Panc1 (cell line): Measurements from ENCODE around the gene SERHL2. TPM values are rescaled to one million over a fixed set of nuclear protein-coding genes. Genes with fewer than 3 reads are reported as not detected.

Experiments
- ATAC-seq: fragments of 200-7000 bp; cut with Tn5 transposase; 2 replicates; pipeline ENCODE4 v1.9.1; 2020; ENCODE audit warnings: mild to moderate bottlenecking, moderate library complexity
- BruUV-seq: library from RNA; stranded (reverse); fragments of 400-500 nt; replicated peaks from 2 replicates; lab custom pipeline; 2021; lab: Mats Ljungman, UMichigan
- CTCF ChIA-PET: fragments of 300-600 bp; sonication (Branson Sonifier 250); formaldehyde crosslinking; loops from one replicate; lab custom pipeline; 2022; ENCODE audit warnings: antibody characterized with exemption; lab: Charles Lee
- POLR2A ChIA-PET: fragments of 300-600 bp; sonication (Branson Sonifier 250); formaldehyde crosslinking; loops from one replicate; lab custom pipeline; 2022; ENCODE audit warnings: antibody characterized with exemption; lab: Charles Lee
- DNase-seq: peaks from one replicate; pipeline ENCODE4 v3.0.0-alpha.2; 2010; ENCODE audit warnings: low read depth, low spot score
- H3K27ac ChIP-seq: 2 replicates; pipeline ENCODE4 v1.5.1; 2011; ENCODE audit warnings: mild to moderate bottlenecking, low read length, inconsistent platforms
- H3K27me3 ChIP-seq: fragments of 200-500 bp; sonication (Bioruptor generic); 2 replicates; pipeline ENCODE4 v1.6.0; 2014; ENCODE audit warnings: low read length, inconsistent platforms; ENCODE audit not compliant: control insufficient read depth, insufficient read depth
- H3K36me3 ChIP-seq: fragments of 200-500 bp; sonication (Bioruptor generic); 2 replicates; pipeline ENCODE4 v1.5.1; 2014; ENCODE audit warnings: inconsistent platforms, mild to moderate bottlenecking, low read length, moderate library complexity; ENCODE audit not compliant: control insufficient read depth, insufficient read depth
- H3K4me1 ChIP-seq: 2 replicates; pipeline ENCODE4 v1.5.1; 2011; ENCODE audit warnings: inconsistent platforms, mild to moderate bottlenecking, low read length, moderate library complexity; ENCODE audit not compliant: control insufficient read depth, insufficient read depth
- H3K4me3 ChIP-seq, 2 experiments: 2 replicates each; pipeline ENCODE4 v1.5.1; 2011 to 2012; ENCODE audit warnings: low read depth in 2 of 2, low read length in 2 of 2, mild to moderate bottlenecking in 2 of 2, inconsistent platforms in 1 of 2, moderate library complexity in 1 of 2
- H3K9me3 ChIP-seq: fragments of 200-500 bp; sonication (Bioruptor generic); 2 replicates; pipeline ENCODE4 v1.5.1; 2014; ENCODE audit warnings: low read depth, mild to moderate bottlenecking, inconsistent platforms, low read length, moderate library complexity; ENCODE audit not compliant: control insufficient read depth, insufficient read depth
- POLR2AphosphoS5 ChIP-seq: IDR thresholded peaks from 2 replicates; pipeline ENCODE4 v1.6.1; 2012; ENCODE audit warnings: mild to moderate bottlenecking, low read depth, low read length, moderate library complexity
- SIN3A ChIP-seq: IDR thresholded peaks from 2 replicates; pipeline ENCODE4 v1.6.1; 2012; ENCODE audit warnings: low read depth, mild to moderate bottlenecking, low read length, moderate library complexity, borderline replicate concordance; ENCODE audit not compliant: insufficient read depth
- TCF7L2 ChIP-seq: IDR thresholded peaks from 2 replicates; pipeline ENCODE4 v1.6.1; 2011; ENCODE audit warnings: mild to moderate bottlenecking, low read depth, low read length, inconsistent platforms
- in situ Hi-C: cut with HindIII; loops from 2 replicates; pipeline ENCODE4 v1.10.0; 2016; ENCODE audit warnings: low sequenced_read_pairs, low pct_unique_long_range_greater_than_20kb
- intact Hi-C: fragments of 100-400 bp; cut with micrococcal nuclease; formaldehyde crosslinking; loops from one replicate; pipeline ENCODE4 v1.10.0; 2022; ENCODE audit not compliant: unreplicated experiment
- total RNA-seq: library from RNA; stranded (reverse); gene quantifications from one replicate; pipeline ENCODE4 v1.2.1, GENCODE V29; 2021; ENCODE audit not compliant: unreplicated experiment
- TF ChIP-seq, protein P1 (sequence below), 2 experiments: IDR thresholded peaks; 2 replicates each; pipeline ENCODE4 v1.6.1; 2011 to 2012; ENCODE audit warnings: low read depth in 2 of 2, control low read depth in 1 of 2, low read length in 1 of 2, mild to moderate bottlenecking in 1 of 2, moderate library complexity in 1 of 2; ENCODE audit not compliant: insufficient read depth in 1 of 2
- TF ChIP-seq, protein P2 (sequence below): fragments of 450-650 bp; IDR thresholded peaks from 2 replicates; pipeline ENCODE4 v1.5.1; 2017; ENCODE audit warnings: mild to moderate bottlenecking

The SERHL2 gene
- total RNA-seq, 1 experiment from 2014 or later = 1.6 TPM

DNA sequence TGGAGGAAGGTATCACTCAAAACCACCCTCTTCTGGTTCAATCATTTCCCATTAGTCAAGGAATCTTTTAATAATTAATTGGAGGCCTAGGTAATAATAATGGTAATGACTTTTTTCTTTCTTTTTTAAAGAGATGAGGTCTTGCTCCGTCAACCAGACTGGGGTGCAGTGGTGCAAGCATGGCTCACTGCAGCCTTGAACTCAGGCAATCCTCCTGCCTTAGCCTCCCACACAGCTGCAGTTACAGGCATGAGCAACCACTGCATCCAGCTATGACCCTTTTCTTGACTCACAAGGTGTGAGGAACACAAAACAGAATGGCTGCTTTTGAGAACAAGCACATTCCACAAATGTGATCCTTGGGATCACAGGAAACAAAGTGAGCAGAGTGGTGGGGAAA, 57.3 kb downstream of the SERHL2 start:
- in situ Hi-C loops (no loop called here), intact Hi-C loops (no loop called here)
- Histone ChIP-seq H3K27me3 (no peaks in the 10 kb centered on the region), H3K9me3 (no peaks in the 10 kb centered on the region), H3K36me3 (no peaks in the 10 kb centered on the region; the same call in none of the 2 replicates), H3K4me3 (no peak overlapping the region), H3K27ac (no peak overlapping the region), H3K4me1 (peaks cover 38% of the 10 kb centered on the region)
- ATAC-seq (no peak), DNase-seq (no peak)
- BruUV-seq = no TSS peak
- ChIA-PET POLR2A (interaction anchor here (0.6 kb wide), 1 partner anchor 14 kb away, joined by 8 read pairs; no protein-coding TSS in a partner anchor), CTCF (no interaction called here)
- no peak for TF ChIP-seq TCF7L2
- no peak for TF ChIP-seq SIN3A
- TF ChIP-seq, protein P1, sequence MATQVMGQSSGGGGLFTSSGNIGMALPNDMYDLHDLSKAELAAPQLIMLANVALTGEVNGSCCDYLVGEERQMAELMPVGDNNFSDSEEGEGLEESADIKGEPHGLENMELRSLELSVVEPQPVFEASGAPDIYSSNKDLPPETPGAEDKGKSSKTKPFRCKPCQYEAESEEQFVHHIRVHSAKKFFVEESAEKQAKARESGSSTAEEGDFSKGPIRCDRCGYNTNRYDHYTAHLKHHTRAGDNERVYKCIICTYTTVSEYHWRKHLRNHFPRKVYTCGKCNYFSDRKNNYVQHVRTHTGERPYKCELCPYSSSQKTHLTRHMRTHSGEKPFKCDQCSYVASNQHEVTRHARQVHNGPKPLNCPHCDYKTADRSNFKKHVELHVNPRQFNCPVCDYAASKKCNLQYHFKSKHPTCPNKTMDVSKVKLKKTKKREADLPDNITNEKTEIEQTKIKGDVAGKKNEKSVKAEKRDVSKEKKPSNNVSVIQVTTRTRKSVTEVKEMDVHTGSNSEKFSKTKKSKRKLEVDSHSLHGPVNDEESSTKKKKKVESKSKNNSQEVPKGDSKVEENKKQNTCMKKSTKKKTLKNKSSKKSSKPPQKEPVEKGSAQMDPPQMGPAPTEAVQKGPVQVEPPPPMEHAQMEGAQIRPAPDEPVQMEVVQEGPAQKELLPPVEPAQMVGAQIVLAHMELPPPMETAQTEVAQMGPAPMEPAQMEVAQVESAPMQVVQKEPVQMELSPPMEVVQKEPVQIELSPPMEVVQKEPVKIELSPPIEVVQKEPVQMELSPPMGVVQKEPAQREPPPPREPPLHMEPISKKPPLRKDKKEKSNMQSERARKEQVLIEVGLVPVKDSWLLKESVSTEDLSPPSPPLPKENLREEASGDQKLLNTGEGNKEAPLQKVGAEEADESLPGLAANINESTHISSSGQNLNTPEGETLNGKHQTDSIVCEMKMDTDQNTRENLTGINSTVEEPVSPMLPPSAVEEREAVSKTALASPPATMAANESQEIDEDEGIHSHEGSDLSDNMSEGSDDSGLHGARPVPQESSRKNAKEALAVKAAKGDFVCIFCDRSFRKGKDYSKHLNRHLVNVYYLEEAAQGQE (IDR thresholded peaks at IDR 0.05; ENCODE audit: insufficient read depth in 1 of 2, low read depth in 2 of 2, low read length in 1 of 2) = no peak
- TF ChIP-seq, protein P2, sequence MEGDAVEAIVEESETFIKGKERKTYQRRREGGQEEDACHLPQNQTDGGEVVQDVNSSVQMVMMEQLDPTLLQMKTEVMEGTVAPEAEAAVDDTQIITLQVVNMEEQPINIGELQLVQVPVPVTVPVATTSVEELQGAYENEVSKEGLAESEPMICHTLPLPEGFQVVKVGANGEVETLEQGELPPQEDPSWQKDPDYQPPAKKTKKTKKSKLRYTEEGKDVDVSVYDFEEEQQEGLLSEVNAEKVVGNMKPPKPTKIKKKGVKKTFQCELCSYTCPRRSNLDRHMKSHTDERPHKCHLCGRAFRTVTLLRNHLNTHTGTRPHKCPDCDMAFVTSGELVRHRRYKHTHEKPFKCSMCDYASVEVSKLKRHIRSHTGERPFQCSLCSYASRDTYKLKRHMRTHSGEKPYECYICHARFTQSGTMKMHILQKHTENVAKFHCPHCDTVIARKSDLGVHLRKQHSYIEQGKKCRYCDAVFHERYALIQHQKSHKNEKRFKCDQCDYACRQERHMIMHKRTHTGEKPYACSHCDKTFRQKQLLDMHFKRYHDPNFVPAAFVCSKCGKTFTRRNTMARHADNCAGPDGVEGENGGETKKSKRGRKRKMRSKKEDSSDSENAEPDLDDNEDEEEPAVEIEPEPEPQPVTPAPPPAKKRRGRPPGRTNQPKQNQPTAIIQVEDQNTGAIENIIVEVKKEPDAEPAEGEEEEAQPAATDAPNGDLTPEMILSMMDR = no peak
- no peak for TF ChIP-seq POLR2AphosphoS5

DNA sequence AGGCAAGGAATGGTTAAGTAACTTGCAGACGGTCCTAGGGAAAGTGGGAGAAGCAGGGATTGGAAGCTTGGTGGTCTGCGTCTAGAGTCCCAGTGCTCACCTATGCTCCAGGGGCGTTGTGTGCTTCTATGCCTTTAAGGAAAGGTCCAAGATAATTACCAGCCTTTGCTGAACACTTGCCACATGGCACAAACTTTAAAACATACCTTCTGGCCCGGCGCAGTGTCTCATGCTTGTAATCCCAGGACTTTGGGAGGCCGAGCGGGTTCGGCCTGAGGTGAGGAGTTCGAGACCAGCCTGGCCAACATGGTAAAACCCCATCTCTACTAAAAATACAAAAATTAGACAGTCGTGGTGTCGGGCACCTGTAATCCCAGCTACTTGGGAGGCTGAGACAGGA, 58.6 kb downstream of the SERHL2 start:
- no peak for TF ChIP-seq TCF7L2
- TF ChIP-seq, protein P1 (IDR thresholded peaks at IDR 0.05; ENCODE audit: insufficient read depth in 1 of 2, low read depth in 2 of 2, low read length in 1 of 2) = no peak
- TF ChIP-seq SIN3A = no peak
- TF ChIP-seq POLR2AphosphoS5 = no peak
- TF ChIP-seq, protein P2 = no peak
- Histone ChIP-seq H3K9me3 (no peaks in the 10 kb centered on the region), H3K4me1 (peaks cover 40% of the 10 kb centered on the region), H3K27me3 (no peaks in the 10 kb centered on the region), H3K4me3 (no peak overlapping the region), H3K27ac (no peak overlapping the region), H3K36me3 (no peaks in the 10 kb centered on the region; the same call in 1 of the 2 replicates)
- ATAC-seq (no peak), DNase-seq (no peak)
- intact Hi-C loops (no loop called here), in situ Hi-C loops (no loop called here)
- ChIA-PET POLR2A (no interaction called here), CTCF (no interaction called here)
- no TSS peak for BruUV-seq
